RWPE2 (cell line): ENCODE data around the gene PAK1.

Experiments
- ATAC-seq: fragments of 200-7000 bp; cut with Tn5 transposase; 3 replicates; pipeline ENCODE4 v1.9.1; 2021; ENCODE audit warnings: low read depth
- DNase-seq: peaks from one replicate; pipeline ENCODE4 v3.0.0-alpha.2; 2020; ENCODE audit warnings: low spot score
- H3K27ac ChIP-seq: fragments of 450-650 bp; 2 replicates; pipeline ENCODE4 v1.5.1; 2017; ENCODE audit warnings: mild to moderate bottlenecking; ENCODE audit not compliant: poor library complexity, severe bottlenecking
- H3K27me3 ChIP-seq: fragments of 250-450 bp; sonication (Bioruptor Pico); 2 replicates; pipeline ENCODE4 v1.5.1; 2021; ENCODE audit warnings: mild to moderate bottlenecking, moderate library complexity; ENCODE audit not compliant: insufficient read depth, poor library complexity, severe bottlenecking
- H3K36me3 ChIP-seq: fragments of 250-450 bp; sonication (Bioruptor Pico); 2 replicates; pipeline ENCODE4 v1.5.1; 2020; ENCODE audit warnings: low read depth, mild to moderate bottlenecking, moderate library complexity
- H3K4me1 ChIP-seq: fragments of 250-450 bp; sonication (Bioruptor Pico); 2 replicates; pipeline ENCODE4 v1.5.1; 2021; ENCODE audit warnings: mild to moderate bottlenecking, moderate library complexity; ENCODE audit not compliant: insufficient read depth, poor library complexity, severe bottlenecking
- H3K4me3 ChIP-seq: fragments of 250-450 bp; sonication (Bioruptor Pico); 2 replicates; pipeline ENCODE4 v1.5.1; 2021; ENCODE audit warnings: mild to moderate bottlenecking, moderate library complexity; ENCODE audit not compliant: severe bottlenecking
- H3K9me3 ChIP-seq: fragments of 250-450 bp; sonication (Bioruptor Pico); 2 replicates; pipeline ENCODE4 v1.5.1; 2021; ENCODE audit warnings: mild to moderate bottlenecking, moderate library complexity; ENCODE audit not compliant: severe bottlenecking
- TF ChIP-seq, protein P1 (sequence below): fragments of 450-650 bp; IDR thresholded peaks from one replicate; pipeline ENCODE4 v1.5.1; 2017; ENCODE audit warnings: mild to moderate bottlenecking, moderate library complexity; ENCODE audit not compliant: poor library complexity, severe bottlenecking

Gene PAK1

DNA sequence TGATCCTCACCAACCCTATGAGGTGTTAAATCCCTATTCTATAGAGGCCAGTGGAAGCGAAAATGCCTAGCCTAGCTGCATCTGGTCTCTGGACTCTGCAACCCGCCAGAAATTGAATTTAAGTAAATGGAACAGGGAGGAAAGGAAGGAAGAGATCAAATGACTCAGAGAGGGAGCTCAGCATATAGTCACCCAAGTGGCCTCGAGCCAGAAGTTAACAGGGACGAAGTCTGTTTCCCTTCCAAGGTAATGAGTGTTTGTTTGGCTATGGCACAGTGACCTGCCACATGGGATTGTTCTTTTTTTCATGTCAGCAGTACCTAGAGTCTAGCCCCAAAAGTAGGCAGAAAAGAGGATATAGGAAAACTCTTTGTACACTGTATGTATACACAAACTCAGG lies 66.3 kb downstream of the PAK1 start:
- Histone ChIP-seq H3K27ac (peak overlapping the region; percentile 38), H3K27me3 (no peaks in the 10 kb centered on the region), H3K4me3 (no peak overlapping the region), H3K36me3 (no peaks in the 10 kb centered on the region), H3K9me3 (no peaks in the 10 kb centered on the region), H3K4me1 (peaks cover 14% of the 10 kb centered on the region)
- DNase-seq = no peak
- TF ChIP-seq, protein P1, sequence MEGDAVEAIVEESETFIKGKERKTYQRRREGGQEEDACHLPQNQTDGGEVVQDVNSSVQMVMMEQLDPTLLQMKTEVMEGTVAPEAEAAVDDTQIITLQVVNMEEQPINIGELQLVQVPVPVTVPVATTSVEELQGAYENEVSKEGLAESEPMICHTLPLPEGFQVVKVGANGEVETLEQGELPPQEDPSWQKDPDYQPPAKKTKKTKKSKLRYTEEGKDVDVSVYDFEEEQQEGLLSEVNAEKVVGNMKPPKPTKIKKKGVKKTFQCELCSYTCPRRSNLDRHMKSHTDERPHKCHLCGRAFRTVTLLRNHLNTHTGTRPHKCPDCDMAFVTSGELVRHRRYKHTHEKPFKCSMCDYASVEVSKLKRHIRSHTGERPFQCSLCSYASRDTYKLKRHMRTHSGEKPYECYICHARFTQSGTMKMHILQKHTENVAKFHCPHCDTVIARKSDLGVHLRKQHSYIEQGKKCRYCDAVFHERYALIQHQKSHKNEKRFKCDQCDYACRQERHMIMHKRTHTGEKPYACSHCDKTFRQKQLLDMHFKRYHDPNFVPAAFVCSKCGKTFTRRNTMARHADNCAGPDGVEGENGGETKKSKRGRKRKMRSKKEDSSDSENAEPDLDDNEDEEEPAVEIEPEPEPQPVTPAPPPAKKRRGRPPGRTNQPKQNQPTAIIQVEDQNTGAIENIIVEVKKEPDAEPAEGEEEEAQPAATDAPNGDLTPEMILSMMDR = no peak
- ATAC-seq = peak; percentile 59

DNA sequence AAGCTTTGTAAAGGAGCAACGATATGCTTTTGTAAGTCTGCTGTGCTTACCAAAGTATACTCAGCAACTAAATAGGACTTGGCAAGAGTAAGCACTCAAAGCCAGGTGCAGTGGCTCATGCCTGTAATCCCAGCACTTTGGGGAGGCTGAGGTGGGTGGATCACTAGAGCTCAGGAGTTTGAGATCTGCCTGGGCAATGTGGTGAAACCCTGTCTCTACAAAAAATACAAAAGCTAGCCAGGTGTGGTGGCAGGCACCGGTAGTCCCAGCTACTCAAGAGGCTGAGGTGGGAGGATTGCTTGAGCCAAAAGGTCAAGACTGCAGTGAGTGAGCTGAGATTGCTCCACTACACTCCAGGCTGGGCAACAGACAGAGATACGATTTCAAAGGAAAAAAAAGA lies 67.5 kb downstream of the PAK1 start:
- Histone ChIP-seq H3K4me3 (no peak overlapping the region), H3K4me1 (peaks cover 26% of the 10 kb centered on the region), H3K27me3 (no peaks in the 10 kb centered on the region), H3K9me3 (no peaks in the 10 kb centered on the region), H3K27ac (no peak overlapping the region), H3K36me3 (peaks cover 3% of the 10 kb centered on the region; the same call in 1 of the 2 replicates)
- DNase-seq = no peak
- no peak for ATAC-seq
- TF ChIP-seq, protein P1 = no peak

DNA sequence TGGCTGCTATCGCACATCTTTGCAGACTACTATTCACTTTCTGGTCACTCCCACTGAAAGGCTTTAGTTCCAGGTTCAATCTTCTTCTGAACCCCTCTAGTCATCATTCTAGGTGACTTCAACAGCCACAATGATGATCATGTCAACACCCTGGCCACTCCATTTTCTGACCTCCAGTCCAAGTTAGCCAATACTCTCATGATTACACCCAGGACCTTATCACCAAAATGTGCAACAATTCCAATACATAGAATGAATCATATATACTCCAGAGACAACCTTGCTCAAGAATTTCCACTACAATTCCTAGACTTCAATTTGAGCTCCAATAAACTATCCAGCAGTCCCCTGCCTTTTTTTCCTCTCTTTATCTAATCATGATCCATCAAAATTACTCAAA lies 70.7 kb downstream of the PAK1 start:
- H3K36me3 ChIP-seq = peaks cover 3% of the 10 kb centered on the region; the same call in 1 of the 2 replicates
- DNase-seq (no peak), ATAC-seq (no peak)
- TF ChIP-seq, protein P1 = no peak
- H3K27ac ChIP-seq = no peak overlapping the region
- H3K4me1 ChIP-seq = peaks cover 30% of the 10 kb centered on the region
- no peaks in the 10 kb centered on the region for H3K9me3 ChIP-seq
- H3K4me3 ChIP-seq = no peak overlapping the region
- no peaks in the 10 kb centered on the region for H3K27me3 ChIP-seq

DNA sequence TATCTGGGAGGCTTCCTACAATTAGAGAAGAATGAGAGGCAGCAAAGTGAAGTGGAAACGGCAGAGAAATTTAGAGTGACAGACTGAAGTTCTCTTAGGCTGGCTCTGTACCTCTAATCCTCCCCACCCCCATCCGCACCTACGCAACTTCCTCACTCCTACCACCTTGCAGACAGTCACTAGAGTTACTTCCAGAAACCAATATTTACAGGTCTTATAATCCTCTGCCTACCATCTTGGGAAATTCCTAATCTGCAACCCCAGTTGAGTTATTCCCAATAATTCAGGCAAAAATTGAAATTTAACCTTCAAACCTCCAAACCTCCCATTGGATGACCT lies 71.7 kb downstream of the PAK1 start:
- TF ChIP-seq, protein P1 = no peak
- Histone ChIP-seq H3K9me3 (no peaks in the 10 kb centered on the region), H3K4me3 (no peak overlapping the region), H3K27ac (peak overlapping the region; percentile 29), H3K27me3 (no peaks in the 10 kb centered on the region), H3K4me1 (peaks cover 20% of the 10 kb centered on the region), H3K36me3 (peaks cover 3% of the 10 kb centered on the region; the same call in 1 of the 2 replicates)
- ATAC-seq (no peak), DNase-seq (no peak)

DNA sequence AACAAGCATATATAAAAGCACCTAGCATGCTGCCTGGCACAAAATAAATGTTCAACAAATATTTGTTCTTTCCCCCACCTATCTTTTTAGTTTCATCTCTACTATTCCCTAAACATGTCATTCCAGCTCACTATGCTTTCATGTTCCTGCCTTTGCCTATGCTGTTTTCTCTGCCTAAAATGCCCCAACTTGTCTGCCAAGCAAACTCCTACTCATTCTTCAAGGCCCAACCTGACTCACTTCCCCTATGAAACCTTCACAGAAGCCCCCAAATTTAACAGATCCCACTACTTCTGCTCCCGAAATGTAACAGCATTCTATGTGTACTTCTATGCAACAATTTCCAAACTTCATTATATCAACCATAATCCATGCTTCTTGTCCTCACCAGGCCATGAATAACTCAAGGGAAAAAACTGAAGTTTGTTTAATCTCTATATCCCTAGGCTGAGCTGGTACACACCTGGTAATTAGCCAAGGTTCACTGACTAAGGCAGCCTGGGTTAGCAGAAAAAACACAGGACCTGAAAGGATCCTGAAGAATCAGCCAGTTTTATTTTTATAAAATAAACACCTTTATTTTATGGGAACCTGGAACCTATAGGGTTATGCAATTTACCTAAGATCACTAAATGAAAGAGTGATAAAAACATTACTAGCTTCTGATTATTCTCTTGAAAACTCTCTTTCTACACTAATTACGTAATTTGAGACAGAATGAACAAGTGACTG lies 72.2 kb downstream of the PAK1 start:
- Histone ChIP-seq H3K36me3 (peaks cover 3% of the 10 kb centered on the region; the same call in 1 of the 2 replicates), H3K4me3 (no peak overlapping the region), H3K27me3 (no peaks in the 10 kb centered on the region), H3K9me3 (no peaks in the 10 kb centered on the region), H3K4me1 (peaks cover 18% of the 10 kb centered on the region), H3K27ac (peak overlapping the region; percentile 29)
- no peak for DNase-seq
- TF ChIP-seq, protein P1 = no peak
- peak; percentile 75 for ATAC-seq
